Endometrial microvascular endothelial cells (primary cell): Measurements from ENCODE around the gene FUT3. TPM values are rescaled to one million over a fixed set of nuclear protein-coding genes. Genes with fewer than 3 reads are reported as not detected.

Experiments used
- total RNA-seq: library from RNA; depleted of rRNA; stranded (reverse); fragments of >200 nt; gene quantifications from one replicate; pipeline ENCODE4 v1.2.3, GENCODE V29; 2015; ENCODE audit errors: inconsistent ontology term

Gene FUT3
- total RNA-seq, 1 donor from 2014 or later = not detected

Other genes starting within 250 kb of the FUT3 start
- 17.8 TPM for gene SAFB2, start 228.7 kb downstream of the FUT3 start, total RNA-seq
- gene SAFB, start 228.4 kb downstream of the FUT3 start, total RNA-seq = 27.9 TPM
- 42.4 TPM for gene MICOS13, start 170.9 kb downstream of the FUT3 start, total RNA-seq
- gene HSD11B1L, start 170.4 kb downstream of the FUT3 start, total RNA-seq = 2.6 TPM
- 961 TPM for gene RPL36, start 161.2 kb downstream of the FUT3 start, total RNA-seq
- 95.7 TPM for gene LONP1, start 131.3 kb downstream of the FUT3 start, total RNA-seq
- not detected for gene CATSPERD, start 130.8 kb downstream of the FUT3 start, total RNA-seq
- gene PRR22, start 66.7 kb downstream of the FUT3 start, total RNA-seq = 0.09 TPM
- gene DUS3L, start 60.3 kb downstream of the FUT3 start, total RNA-seq = 25.3 TPM
- not detected for gene NRTN, start 46.4 kb downstream of the FUT3 start, total RNA-seq
- not detected for gene FUT6, start 11.7 kb downstream of the FUT3 start, total RNA-seq
- gene FUT5, start 19.1 kb upstream of the FUT3 start, total RNA-seq = not detected
- 324 TPM for gene NDUFA11, start 52.3 kb upstream of the FUT3 start, total RNA-seq
- 8.5 TPM for gene VMAC, start 53.4 kb upstream of the FUT3 start, total RNA-seq
- gene CAPS, start 62.8 kb upstream of the FUT3 start, total RNA-seq = 1.9 TPM
- gene RANBP3, start 126.7 kb upstream of the FUT3 start, total RNA-seq = 48.9 TPM